Measurements from ENCODE around the gene KMT5B.

GRCh38 chr11:68261749-68262543 lies 48.9 kb upstream of the KMT5B start:
- TF ChIP-seq, protein P1, sequence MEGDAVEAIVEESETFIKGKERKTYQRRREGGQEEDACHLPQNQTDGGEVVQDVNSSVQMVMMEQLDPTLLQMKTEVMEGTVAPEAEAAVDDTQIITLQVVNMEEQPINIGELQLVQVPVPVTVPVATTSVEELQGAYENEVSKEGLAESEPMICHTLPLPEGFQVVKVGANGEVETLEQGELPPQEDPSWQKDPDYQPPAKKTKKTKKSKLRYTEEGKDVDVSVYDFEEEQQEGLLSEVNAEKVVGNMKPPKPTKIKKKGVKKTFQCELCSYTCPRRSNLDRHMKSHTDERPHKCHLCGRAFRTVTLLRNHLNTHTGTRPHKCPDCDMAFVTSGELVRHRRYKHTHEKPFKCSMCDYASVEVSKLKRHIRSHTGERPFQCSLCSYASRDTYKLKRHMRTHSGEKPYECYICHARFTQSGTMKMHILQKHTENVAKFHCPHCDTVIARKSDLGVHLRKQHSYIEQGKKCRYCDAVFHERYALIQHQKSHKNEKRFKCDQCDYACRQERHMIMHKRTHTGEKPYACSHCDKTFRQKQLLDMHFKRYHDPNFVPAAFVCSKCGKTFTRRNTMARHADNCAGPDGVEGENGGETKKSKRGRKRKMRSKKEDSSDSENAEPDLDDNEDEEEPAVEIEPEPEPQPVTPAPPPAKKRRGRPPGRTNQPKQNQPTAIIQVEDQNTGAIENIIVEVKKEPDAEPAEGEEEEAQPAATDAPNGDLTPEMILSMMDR (conservative IDR thresholded peaks at IDR 0.05; ENCODE audit: low read length): no peak
- no peak for TF ChIP-seq EZH2phosphoT487 (IDR thresholded peaks at IDR 0.05; ENCODE audit: borderline replicate concordance)
